Stimulated activated CD8-positive, alpha-beta memory T cell treated with anti-CD3 and anti-CD28 coated beads, Interleukin-4, amount 100 ng/mL, for 1 hour (primary cell): ENCODE data around the gene IQGAP2.

Source experiments
- DNase-seq, 2 donors: peaks; one replicate each; pipeline ENCODE4 v3.0.0-alpha.2; 2020; ENCODE audit warnings: low read depth in 2 of 2, low spot score in 1 of 2

IQGAP2 gene

GRCh38 chr5:76703707-76704106 lies 300.6 kb downstream of the IQGAP2 start:
- DNase-seq, result no peak

GRCh38 chr5:76704131-76704663 lies 301.1 kb downstream of the IQGAP2 start:
- no peak for DNase-seq

GRCh38 chr5:76705574-76705973 lies 302.5 kb downstream of the IQGAP2 start:
- no peak for DNase-seq

- no peak for DNase-seq
Observed at GRCh38 chr5:76709762-76710161, 306.7 kb downstream of the IQGAP2 start.

GRCh38 chr5:76710991-76711390 lies 307.9 kb downstream of the IQGAP2 start:
- no peak for DNase-seq

GRCh38 chr5:76714751-76715485 lies 311.8 kb downstream of the IQGAP2 start:
- no peak for DNase-seq

- DNase-seq, result no peak
Observed at GRCh38 chr5:76715486-76715735, 312.3 kb downstream of the IQGAP2 start.

- peak in 1 of 2 donors; percentile 33 for DNase-seq
Observed at GRCh38 chr5:76715736-76716455, 312.8 kb downstream of the IQGAP2 start, which contains the start of gene F2R. Gene F2R (plus strand): TSS chr5:76716126. CDS start chr5:76716308, 182 bp downstream.

GRCh38 chr5:76716456-76717157 lies 313.5 kb downstream of the IQGAP2 start:
- DNase-seq, result no peak

- DNase-seq, result no peak
Observed at GRCh38 chr5:76717222-76718083, 314.4 kb downstream of the IQGAP2 start.

- no peak for DNase-seq
Observed at GRCh38 chr5:76718381-76718832, 315.3 kb downstream of the IQGAP2 start.

GRCh38 chr5:76718880-76719279 lies 315.8 kb downstream of the IQGAP2 start:
- no peak for DNase-seq

GRCh38 chr5:76720988-76721569 lies 318.0 kb downstream of the IQGAP2 start:
- no peak for DNase-seq

- no peak for DNase-seq
Observed at GRCh38 chr5:76723266-76723665, 320.2 kb downstream of the IQGAP2 start.

GRCh38 chr5:76723906-76724305 lies 320.8 kb downstream of the IQGAP2 start:
- DNase-seq, result no peak

- DNase-seq, result no peak
Observed at GRCh38 chr5:76724871-76725270, 321.8 kb downstream of the IQGAP2 start.

- no peak for DNase-seq
Observed at GRCh38 chr5:76728965-76729364, 325.9 kb downstream of the IQGAP2 start.

- DNase-seq, result no peak
Observed at GRCh38 chr5:76729373-76730290, 326.5 kb downstream of the IQGAP2 start.

- no peak for DNase-seq
Observed at GRCh38 chr5:76732405-76733048, 329.4 kb downstream of the IQGAP2 start.
